Naive B cell (primary cell): ENCODE measurements around the gene OLIG3. TPM values are rescaled to one million over a fixed set of nuclear protein-coding genes. Genes with fewer than 3 reads are reported as not detected.

Experiments
- ATAC-seq, 2 donors: fragments of 150-1000 bp; cut with Tn5 transposase; 2 replicates each; pipeline ENCODE4 v1.10.0; 2021; ENCODE audit warnings: low read depth in 2 of 2, mild to moderate bottlenecking in 2 of 2, moderate library complexity in 2 of 2
- DNase-seq: peaks from one replicate; pipeline ENCODE4 v3.0.0; 2022
- H3K27ac Mint-ChIP-seq, 6 donors: one replicate each; pipeline ENCODE4 v1.8.0; 2020 to 2022; ENCODE audit warnings: mild to moderate bottlenecking in 6 of 6, mixed read lengths in 6 of 6, moderate library complexity in 5 of 6, inconsistent platforms in 2 of 6
- H3K27me3 Mint-ChIP-seq, 3 donors: one replicate each; pipeline ENCODE4 v1.8.0; 2021 to 2022; ENCODE audit warnings: mixed read lengths in 3 of 3, mild to moderate bottlenecking in 1 of 3
- H3K36me3 Mint-ChIP-seq, 2 donors: one replicate each; pipeline ENCODE4 v1.8.0; 2020 to 2022; ENCODE audit warnings: mixed read lengths in 2 of 2, inconsistent platforms in 1 of 2, mild to moderate bottlenecking in 1 of 2
- H3K4me1 Mint-ChIP-seq, 3 donors: one replicate each; pipeline ENCODE4 v1.8.0; 2020 to 2022; ENCODE audit warnings: mixed read lengths in 3 of 3, inconsistent platforms in 1 of 3, mild to moderate bottlenecking in 1 of 3, moderate library complexity in 1 of 3
- H3K4me3 Mint-ChIP-seq, 8 donors: one replicate each; pipeline ENCODE4 v1.8.0; 2020 to 2022; ENCODE audit warnings: mild to moderate bottlenecking in 8 of 8, mixed read lengths in 8 of 8, moderate library complexity in 8 of 8, inconsistent platforms in 2 of 8
- H3K9me3 Mint-ChIP-seq, 7 donors: one replicate each; pipeline ENCODE4 v1.8.0; 2020 to 2022; ENCODE audit warnings: mixed read lengths in 7 of 7, mild to moderate bottlenecking in 5 of 7, inconsistent platforms in 2 of 7, moderate library complexity in 1 of 7
- polyA plus RNA-seq, 6 donors: library from polyadenylated mRNA; unstranded; fragments of 300-500 nt; fragmentation: Illumina TruSeq; gene quantifications; one replicate each; pipeline ENCODE4 v1.2.3, GENCODE V29; 2021; ENCODE audit warnings: low read depth in 6 of 6

Gene OLIG3
- polyA plus RNA-seq, 6 donors from 2014 or later = not detected

DNA sequence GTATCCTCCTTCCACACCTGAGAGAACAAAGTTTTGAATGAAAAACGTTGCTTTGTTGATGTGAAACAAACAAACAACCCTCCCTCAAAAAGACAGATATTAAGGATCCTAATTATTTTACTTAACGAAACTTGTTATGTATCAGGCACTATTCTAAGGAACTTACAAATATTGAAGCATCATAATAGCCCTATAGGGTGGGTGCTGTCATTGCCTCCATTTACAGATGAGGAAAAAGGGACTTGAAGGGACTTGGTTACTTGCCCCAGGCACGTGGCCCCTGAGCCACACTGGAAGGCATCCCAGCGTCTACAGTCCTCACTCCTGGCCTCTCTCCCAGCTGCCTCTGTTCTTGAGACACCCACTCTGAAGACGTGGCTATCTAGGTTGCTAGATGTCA, 20.2 kb upstream of the OLIG3 start:
- no peaks in the 10 kb centered on the region for H3K36me3 Mint-ChIP-seq
- no peaks in the 10 kb centered on the region for H3K4me1 Mint-ChIP-seq
- ATAC-seq = no peak

DNA sequence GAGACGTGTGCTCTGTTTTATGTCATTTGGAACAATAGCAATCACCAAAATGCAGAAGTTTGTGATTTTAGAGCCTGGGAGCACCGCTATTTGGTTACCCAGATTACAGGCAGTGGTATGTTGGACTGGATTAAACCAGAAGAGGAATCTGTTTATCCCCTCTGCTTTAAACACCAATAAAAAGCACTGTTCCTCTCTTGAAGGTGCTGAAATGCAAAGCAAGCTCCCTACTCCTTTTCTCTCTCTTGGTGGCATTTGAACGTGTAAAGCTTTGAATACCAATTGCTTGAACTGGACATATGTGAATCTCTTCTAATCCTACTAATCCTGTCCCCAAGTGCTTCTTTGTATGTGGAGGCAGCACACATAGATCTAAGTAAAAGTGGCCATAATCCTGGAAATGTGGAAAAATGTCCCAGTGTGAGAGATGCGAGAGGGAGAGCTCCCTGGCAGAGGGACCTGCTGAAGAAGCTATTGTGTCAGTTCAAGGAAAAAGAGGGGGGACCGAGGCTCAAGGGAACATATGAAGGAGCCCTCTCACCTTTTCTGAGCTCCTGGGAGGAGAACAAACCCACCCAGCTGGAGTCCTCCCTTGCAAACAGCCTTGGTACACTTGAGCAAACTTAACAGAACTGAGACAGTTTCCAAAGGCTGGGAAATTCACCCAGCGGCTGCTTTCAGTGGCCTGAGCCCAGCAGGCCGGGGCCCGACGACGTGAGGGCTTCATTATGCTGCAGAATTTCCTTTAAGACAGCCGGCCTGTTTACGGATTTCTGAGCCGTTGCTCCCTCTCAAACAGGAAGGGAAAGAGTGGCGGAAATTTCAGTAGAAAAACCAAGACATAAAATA, 18.8 kb upstream of the OLIG3 start:
- Mint-ChIP-seq H3K9me3 (peaks cover 0 to 56% (median 21%) of the 10 kb centered on the region in 7 donors), H3K27ac (no peak overlapping the region), H3K4me1 (no peaks in the 10 kb centered on the region), H3K27me3 (peaks cover 68 to 78% (median 76%) of the 10 kb centered on the region in 3 donors), H3K4me3 (peak overlapping the region in 1 of 8 donors; percentile 1), H3K36me3 (no peaks in the 10 kb centered on the region)
- DNase-seq (no peak), ATAC-seq (no peak)

More for the DNA sequence above, 20.2 kb upstream of the OLIG3 start:
- Mint-ChIP-seq H3K27me3 (peaks cover 65 to 77% (median 71%) of the 10 kb centered on the region in 3 donors), H3K4me3 (no peak overlapping the region), H3K27ac (no peak overlapping the region), H3K9me3 (peaks cover 0 to 42% (median 18%) of the 10 kb centered on the region in 7 donors)
- DNase-seq = no peak

DNA sequence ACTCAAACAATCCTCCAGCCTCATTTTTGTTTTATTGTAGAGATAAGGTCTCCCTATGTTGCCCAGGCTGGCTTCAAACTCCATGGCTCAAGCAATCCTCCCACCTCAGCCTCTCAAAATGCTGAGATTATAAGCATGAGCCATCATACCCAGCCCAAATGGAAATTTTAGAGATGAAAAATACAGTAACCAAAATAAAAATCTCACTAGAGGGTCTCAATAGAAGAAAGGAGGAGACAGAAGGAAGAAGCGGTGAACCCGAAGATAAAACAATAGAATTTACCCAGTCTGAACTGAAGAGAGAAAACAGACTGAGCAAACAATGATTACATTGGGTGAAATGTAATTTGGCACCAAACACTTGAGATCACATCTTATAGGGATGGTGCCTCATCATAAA, 16.7 kb upstream of the OLIG3 start:
- H3K4me3 Mint-ChIP-seq = peak overlapping the region in 1 of 8 donors; percentile 29
- ATAC-seq (no peak), DNase-seq (no peak)
- H3K36me3 Mint-ChIP-seq = peaks cover 4 to 8% of the 10 kb centered on the region in 2 donors
- peaks cover 62 to 73% (median 67%) of the 10 kb centered on the region in 3 donors for H3K27me3 Mint-ChIP-seq
- H3K27ac Mint-ChIP-seq = no peak overlapping the region
- H3K9me3 Mint-ChIP-seq = peaks cover 5 to 56% (median 25%) of the 10 kb centered on the region in 7 donors
- H3K4me1 Mint-ChIP-seq = no peaks in the 10 kb centered on the region

DNA sequence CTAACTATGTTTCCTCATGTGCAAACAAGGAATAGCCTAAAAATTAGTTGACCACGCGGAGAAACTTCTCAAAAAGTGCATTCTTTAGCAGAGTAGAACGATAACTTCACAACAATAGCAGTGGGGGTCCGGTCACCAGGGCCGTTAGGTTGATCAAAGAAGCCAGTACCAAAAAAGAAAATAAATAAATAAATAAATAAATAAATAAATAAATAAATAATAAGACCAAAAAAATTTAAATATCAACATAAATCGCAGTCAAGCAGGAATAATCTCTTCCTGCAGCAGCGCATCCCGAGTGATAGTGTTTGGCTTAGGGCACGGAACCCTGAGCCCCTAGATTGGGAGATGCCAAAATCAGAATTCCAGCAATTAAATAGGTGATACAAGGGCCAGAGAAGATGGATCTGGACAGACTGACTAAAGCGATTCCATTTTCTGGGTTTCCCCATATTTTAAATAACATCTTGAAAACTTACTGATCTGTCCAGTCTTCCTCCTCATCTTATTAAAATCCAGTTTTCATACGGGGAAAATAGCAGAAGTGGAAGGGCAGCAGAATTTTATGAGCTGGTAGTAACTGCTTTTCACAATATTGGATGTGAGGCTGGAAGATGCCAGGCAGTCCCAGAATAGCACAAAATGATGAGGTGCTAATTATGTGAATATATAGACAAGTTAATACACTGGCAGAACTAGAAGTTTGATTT, 4.4 kb upstream of the OLIG3 start:
- Mint-ChIP-seq H3K27ac (peak overlapping the region in 1 of 6 donors; percentile 66), H3K4me1 (peaks cover 27 to 41% (median 34%) of the 10 kb centered on the region in 3 donors), H3K27me3 (peaks cover 59 to 76% (median 71%) of the 10 kb centered on the region in 3 donors), H3K9me3 (peaks cover 0 to 23% (median 3%) of the 10 kb centered on the region in 7 donors), H3K36me3 (peaks cover 0 to 13% of the 10 kb centered on the region in 2 donors), H3K4me3 (peak overlapping the region in 7 of 8 donors; percentile 31 to 73 (median 56))
- DNase-seq (no peak), ATAC-seq (no peak)

DNA sequence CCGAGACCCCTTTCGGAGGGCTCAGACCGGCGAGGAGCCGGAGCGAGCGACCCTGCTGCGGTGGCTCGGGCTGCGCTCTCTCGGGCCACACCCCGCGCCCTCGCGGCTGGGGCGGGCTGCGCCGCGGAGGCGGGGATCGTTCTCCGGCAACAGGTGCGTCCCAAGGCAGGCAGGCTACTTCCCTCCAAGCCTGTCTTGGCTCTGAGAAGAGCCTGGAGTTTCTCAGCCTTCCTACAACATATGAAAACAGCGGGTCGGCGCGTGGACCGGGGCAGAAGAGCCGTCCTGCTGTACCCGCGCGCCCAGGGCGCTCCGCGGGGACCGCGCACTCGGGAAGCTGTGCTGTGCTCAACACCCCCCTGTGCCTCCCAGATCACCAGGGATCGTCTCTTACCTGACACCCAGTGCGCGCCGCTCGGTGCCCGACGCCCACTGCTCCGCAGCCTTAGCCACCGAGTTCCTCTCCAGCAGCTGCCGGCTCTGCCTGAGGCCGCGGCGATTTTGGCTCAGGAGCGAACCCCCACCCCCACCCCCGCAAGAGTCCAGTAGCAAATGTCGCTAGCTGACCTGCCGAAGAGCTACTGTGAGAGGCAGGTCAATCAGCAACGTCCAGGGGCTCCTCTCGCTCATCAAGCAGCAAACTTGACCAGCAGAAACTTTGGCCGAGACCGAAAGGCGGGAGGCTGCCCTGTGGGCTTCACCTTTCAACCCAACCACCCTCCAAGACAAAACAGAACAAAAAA, 3.7 kb upstream of the OLIG3 start:
- H3K4me1 Mint-ChIP-seq = peaks cover 27 to 48% (median 35%) of the 10 kb centered on the region in 3 donors
- peak overlapping the region in 3 of 6 donors; percentile 16 to 66 (median 47) for H3K27ac Mint-ChIP-seq
- H3K4me3 Mint-ChIP-seq = peak overlapping the region; percentile 31 to 79 (median 68)
- ATAC-seq (peak; percentile 51 to 62), DNase-seq (no peak)
- peaks cover 0 to 13% of the 10 kb centered on the region in 2 donors for H3K36me3 Mint-ChIP-seq
- H3K9me3 Mint-ChIP-seq = peaks cover 0 to 25% (median 3%) of the 10 kb centered on the region in 7 donors
- H3K27me3 Mint-ChIP-seq = peaks cover 56 to 76% (median 69%) of the 10 kb centered on the region in 3 donors

DNA sequence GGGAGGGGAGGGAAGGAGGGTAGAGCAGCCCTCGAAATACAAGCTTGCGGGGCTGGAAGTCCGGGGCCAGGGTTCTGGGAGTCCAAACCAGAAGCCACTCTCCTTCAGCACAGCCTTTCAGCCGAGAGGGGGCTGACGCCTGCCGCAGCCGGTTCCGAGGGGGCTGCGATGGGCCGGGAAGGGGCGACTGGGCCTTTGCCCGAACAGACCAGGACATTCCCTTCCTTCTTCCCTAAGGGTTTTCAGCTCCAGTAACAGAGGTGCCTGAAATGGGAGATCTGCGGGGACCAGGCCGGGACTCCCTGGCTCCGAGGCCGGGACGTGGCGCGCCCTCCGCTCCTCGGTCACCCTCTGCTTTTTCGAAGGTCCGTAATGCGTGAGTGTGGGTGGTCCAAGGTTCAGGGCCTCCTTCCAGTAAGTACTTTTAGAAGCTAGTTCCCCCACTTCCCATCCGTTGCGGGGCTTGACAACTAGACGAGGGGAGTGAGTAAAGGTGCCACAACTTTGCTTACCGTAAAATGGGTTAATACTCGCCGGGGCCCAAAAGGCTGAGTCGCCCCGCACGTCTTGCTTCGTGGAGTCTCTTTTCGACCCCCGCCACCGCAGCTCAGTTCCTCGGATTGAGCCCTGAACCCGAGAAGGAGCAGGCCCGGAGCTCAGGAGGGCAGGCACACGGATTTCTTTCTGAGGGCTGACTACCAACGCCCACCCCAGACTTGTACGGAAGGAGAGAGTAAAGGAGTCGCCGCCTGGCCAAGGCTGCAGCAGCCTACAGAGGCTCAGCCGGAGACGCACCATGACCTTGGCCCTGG, 2.9 kb upstream of the OLIG3 start:
- Mint-ChIP-seq H3K4me3 (peak overlapping the region; percentile 29 to 87 (median 74)), H3K9me3 (peaks cover 0 to 33% (median 6%) of the 10 kb centered on the region in 7 donors), H3K27me3 (peaks cover 56 to 78% (median 71%) of the 10 kb centered on the region in 3 donors), H3K36me3 (peaks cover 5 to 13% of the 10 kb centered on the region in 2 donors), H3K27ac (peak overlapping the region in 1 of 6 donors; percentile 28), H3K4me1 (peaks cover 27 to 52% (median 41%) of the 10 kb centered on the region in 3 donors)
- no peak for DNase-seq
- ATAC-seq = peak; percentile 37 to 38

DNA sequence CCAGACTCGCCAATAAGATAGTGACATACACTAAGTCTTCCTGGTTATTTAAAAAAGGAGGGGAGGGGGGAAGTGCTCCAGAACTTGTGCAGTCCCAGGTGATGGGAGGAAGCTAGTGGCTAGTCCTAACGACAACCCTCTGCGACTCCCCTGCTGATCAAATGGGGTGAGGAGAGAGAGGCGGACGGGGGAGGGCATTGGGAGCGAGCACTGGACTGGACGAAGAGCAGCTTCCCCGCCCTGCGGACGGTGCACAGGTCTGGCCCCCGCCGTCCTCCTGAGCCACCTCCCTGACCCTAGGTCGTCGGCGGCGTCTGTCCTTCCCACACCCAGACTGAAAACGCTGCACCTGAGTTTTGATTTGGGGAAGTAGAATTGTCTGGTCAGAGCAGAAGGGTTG, 2.2 kb upstream of the OLIG3 start:
- Mint-ChIP-seq H3K4me3 (peak overlapping the region in 7 of 8 donors; percentile 32 to 76 (median 70)), H3K27ac (peak overlapping the region in 3 of 6 donors; percentile 52 to 93 (median 81)), H3K27me3 (peaks cover 55 to 78% (median 75%) of the 10 kb centered on the region in 3 donors), H3K4me1 (peaks cover 27 to 52% (median 41%) of the 10 kb centered on the region in 3 donors), H3K9me3 (peaks cover 0 to 38% (median 7%) of the 10 kb centered on the region in 7 donors), H3K36me3 (peaks cover 5 to 13% of the 10 kb centered on the region in 2 donors)
- ATAC-seq = peak in 1 of 2 donors; percentile 33
- no peak for DNase-seq

DNA sequence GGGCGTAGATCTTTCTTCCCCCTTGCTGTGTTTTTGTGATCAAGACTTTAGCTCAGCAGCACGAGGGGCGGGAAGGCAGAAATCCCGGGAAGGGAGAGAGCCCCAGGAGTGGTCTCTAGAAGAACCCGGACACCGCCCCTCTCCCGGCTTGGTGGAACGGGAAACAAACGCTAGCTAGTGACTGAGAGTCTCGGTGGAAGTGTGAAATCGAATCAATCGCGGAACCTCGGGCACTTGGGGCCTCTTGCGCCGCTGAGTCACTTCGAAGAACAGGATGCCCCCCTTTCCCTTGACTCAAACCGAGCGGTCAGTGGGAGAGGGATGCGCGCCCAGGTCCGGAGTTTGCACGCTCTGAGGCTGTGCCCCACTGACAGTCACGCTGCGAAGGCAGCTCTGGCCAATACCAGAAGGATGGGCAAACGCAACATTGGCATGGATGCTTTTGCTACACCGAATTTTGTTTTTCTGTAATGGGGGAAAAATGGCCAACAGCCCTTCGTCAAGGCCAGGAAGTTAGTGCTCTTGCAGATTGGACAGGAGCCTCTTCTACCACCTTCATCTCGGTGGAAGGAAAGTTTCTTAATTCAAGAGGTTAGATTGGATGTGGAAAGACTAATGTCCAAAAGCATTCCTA, 1.6 kb upstream of the OLIG3 start:
- peak overlapping the region in 7 of 8 donors; percentile 15 to 76 (median 68) for H3K4me3 Mint-ChIP-seq
- ATAC-seq = no peak
- peak overlapping the region in 3 of 6 donors; percentile 52 to 93 (median 66) for H3K27ac Mint-ChIP-seq
- peaks cover 0 to 44% (median 13%) of the 10 kb centered on the region in 7 donors for H3K9me3 Mint-ChIP-seq
- H3K36me3 Mint-ChIP-seq = peaks cover 6 to 13% of the 10 kb centered on the region in 2 donors
- no peak for DNase-seq
- peaks cover 27 to 52% (median 42%) of the 10 kb centered on the region in 3 donors for H3K4me1 Mint-ChIP-seq
- H3K27me3 Mint-ChIP-seq = peaks cover 56 to 80% (median 78%) of the 10 kb centered on the region in 3 donors

DNA sequence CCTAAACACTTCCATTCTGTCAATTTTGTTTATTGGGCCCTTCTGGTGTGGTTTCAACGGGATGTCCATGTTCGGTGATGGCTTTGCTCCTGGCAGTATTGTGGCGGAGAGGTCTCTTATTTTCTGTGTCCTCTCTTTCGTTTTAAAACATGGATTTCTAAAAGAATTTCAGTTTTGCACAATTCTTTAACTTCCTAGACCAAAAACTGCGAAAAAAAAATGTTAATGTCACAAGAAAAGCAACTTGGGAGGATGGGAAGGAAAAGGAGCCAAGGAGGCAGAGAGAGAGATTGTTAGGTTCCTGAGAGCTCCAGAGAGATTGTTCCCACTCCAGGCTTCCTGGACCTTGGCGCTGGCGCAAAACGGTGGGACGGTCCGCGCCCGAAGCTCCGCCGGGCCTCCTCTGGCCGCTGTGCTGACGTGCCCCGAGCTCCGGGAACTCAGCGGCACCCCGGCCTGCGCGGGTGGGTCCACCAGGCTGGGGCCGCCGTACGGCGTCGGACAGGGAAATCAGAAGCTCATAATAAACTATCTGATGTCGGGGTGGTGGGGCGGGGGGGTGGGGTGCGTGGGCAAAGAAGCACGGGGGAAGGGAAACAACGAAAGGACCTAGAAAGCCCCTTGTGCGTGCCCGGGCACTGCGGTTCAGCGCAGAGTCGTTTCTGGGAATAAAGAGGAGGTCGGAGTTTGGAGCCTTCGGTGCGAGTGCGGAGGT, 951 bp upstream of the OLIG3 start:
- Mint-ChIP-seq H3K36me3 (peaks cover 12 to 13% of the 10 kb centered on the region in 2 donors), H3K27ac (peak overlapping the region in 4 of 6 donors; percentile 66 to 97 (median 83)), H3K27me3 (peaks cover 62 to 87% (median 85%) of the 10 kb centered on the region in 3 donors), H3K9me3 (peaks cover 0 to 46% (median 14%) of the 10 kb centered on the region in 7 donors), H3K4me3 (peak overlapping the region; percentile 32 to 83 (median 74)), H3K4me1 (peaks cover 27 to 55% (median 48%) of the 10 kb centered on the region in 3 donors)
- no peak for DNase-seq
- no peak for ATAC-seq

DNA sequence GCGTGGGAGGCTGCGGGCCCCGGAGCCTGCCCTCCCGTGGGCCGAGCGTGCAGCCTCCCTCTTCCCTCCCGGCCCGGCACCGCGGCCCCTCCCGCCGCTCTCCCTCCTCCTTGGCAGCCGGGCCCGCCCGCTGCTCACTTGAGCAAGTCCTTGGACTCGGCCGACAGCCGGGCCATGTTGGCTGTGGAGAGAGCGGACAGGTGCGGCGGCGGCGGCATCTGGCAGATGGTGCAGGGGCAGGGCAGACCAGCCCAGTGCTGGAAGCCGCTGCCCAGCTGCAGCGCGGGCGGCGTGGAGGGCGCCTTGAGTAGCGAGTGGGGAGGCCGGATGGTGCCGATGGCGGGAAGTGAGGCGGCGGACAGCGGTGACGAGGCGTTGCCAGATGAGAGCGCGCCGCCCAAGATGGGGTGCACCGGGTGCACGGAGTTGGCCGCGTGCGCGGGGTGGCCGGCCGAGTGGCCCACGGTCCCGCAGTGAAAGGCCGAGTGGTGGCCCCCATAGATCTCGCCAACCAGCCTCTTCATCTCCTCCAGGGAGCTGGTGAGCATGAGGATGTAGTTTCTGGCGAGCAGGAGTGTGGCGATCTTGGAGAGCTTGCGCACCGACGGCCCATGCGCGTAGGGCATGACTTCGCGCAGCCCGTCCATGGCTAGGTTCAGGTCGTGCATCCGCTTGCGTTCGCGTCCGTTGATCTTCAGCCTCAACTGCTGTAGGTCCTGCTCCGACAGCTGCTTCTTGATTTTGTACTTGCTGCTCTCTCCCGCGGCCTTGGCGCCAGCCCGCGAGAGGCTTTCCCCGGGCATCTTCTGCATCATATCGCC, 766 bp downstream of the OLIG3 start:
- Mint-ChIP-seq H3K4me3 (peak overlapping the region; percentile 49 to 86 (median 80)), H3K4me1 (peaks cover 32 to 69% (median 63%) of the 10 kb centered on the region in 3 donors), H3K27me3 (peaks cover 72 to 94% (median 86%) of the 10 kb centered on the region in 3 donors), H3K27ac (peak overlapping the region in 4 of 6 donors; percentile 73 to 97 (median 88)), H3K9me3 (peaks cover 0 to 46% (median 14%) of the 10 kb centered on the region in 7 donors), H3K36me3 (peaks cover 13 to 14% of the 10 kb centered on the region in 2 donors)
- DNase-seq (no peak), ATAC-seq (no peak)
